B cell (primary cell): Measurements from ENCODE around the gene UMODL1. TPM values are rescaled to one million over a fixed set of nuclear protein-coding genes. Genes with fewer than 3 reads are reported as not detected.

ENCODE experiments used
- ATAC-seq: fragments of 200-7000 bp; cut with Tn5 transposase; one replicate; pipeline ENCODE4 v1.10.0; 2021; ENCODE audit warnings: low read depth, mild to moderate bottlenecking, moderate number of reproducible peaks, moderate library complexity
- CTCF ChIA-PET: fragments of 350-600 bp; sonication (Branson Sonifier 250); formaldehyde crosslinking; loops from one replicate; lab custom pipeline; 2021; ENCODE audit warnings: antibody characterized with exemption, inconsistent platforms; lab: Charles Lee
- POLR2A ChIA-PET: fragments of 350-600 bp; sonication (Branson Sonifier 250); formaldehyde crosslinking; loops from one replicate; lab custom pipeline; 2021; ENCODE audit warnings: antibody characterized with exemption; lab: Charles Lee
- DNase-seq: peaks from one replicate; pipeline ENCODE4 v3.0.0; 2013
- H2AFZ ChIP-seq: 2 replicates; pipeline ENCODE4 v1.6.1; 2012; ENCODE audit warnings: mild to moderate bottlenecking, low read depth, low read length; ENCODE audit not compliant: insufficient read depth, poor library complexity, severe bottlenecking
- H3K27ac ChIP-seq, 2 donors: 1 replicate in 1 of 2; 2 replicates in 1 of 2; pipeline ENCODE4 v1.5.1; 2012 to 2013; ENCODE audit warnings: low read length in 2 of 2, mild to moderate bottlenecking in 2 of 2, moderate library complexity in 1 of 2
- H3K27me3 ChIP-seq, 4 experiments: fragments of 200-600 bp in 1 of 4; sonication (generic) in 1 of 4; replicated peaks in 1 of 4; 1 replicate in 2 of 4; 2 replicates in 2 of 4; pipeline versions ENCODE4 v1.6.1 to v1.7.0; 2013 to 2016; ENCODE audit warnings: low read length in 3 of 4, mild to moderate bottlenecking in 2 of 4, mixed read lengths in 1 of 4, moderate library complexity in 1 of 4; ENCODE audit not compliant: insufficient read depth in 4 of 4, control insufficient read depth in 3 of 4; ENCODE audit errors: control extremely low read depth in 1 of 4
- H3K36me3 ChIP-seq, 2 experiments: replicated peaks in 1 of 2; 1 replicate in 1 of 2; 2 replicates in 1 of 2; pipeline versions ENCODE4 v1.6.1 to v1.7.1; 2013; ENCODE audit warnings: low read length in 1 of 2; ENCODE audit not compliant: insufficient read depth in 2 of 2, control insufficient read depth in 1 of 2; ENCODE audit errors: control extremely low read depth in 1 of 2, extremely low read depth in 1 of 2
- H3K4me1 ChIP-seq, 2 donors: fragments of 200-600 bp in 1 of 2; sonication (generic) in 1 of 2; 1 replicate in 1 of 2; 2 replicates in 1 of 2; pipeline versions ENCODE4 v1.5.1 to v1.6.1; 2013 to 2017; ENCODE audit warnings: low read length in 2 of 2; ENCODE audit not compliant: control insufficient read depth in 2 of 2, insufficient read depth in 2 of 2
- H3K4me2 ChIP-seq: replicated peaks from 2 replicates; pipeline ENCODE3; 2012; ENCODE audit warnings: mild to moderate bottlenecking, low read depth, low read length; ENCODE audit not compliant: poor library complexity, severe bottlenecking
- H3K4me3 ChIP-seq, 5 experiments: fragments of 200-600 bp in 1 of 5; sonication (generic) in 1 of 5; 1 replicate in 3 of 5; 2 replicates in 2 of 5; pipeline versions ENCODE4 v1.5.1 to v1.7.0; 2011 to 2016; ENCODE audit warnings: low read length in 4 of 5, mild to moderate bottlenecking in 4 of 5, low read depth in 2 of 5, control low read depth in 1 of 5, moderate library complexity in 1 of 5; ENCODE audit not compliant: insufficient read depth in 1 of 5; ENCODE audit errors: control extremely low read depth in 1 of 5, extremely low read depth in 1 of 5
- H3K79me2 ChIP-seq: fragments of 200-600 bp; sonication (generic); one replicate; pipeline ENCODE4 v1.6.0; 2016; ENCODE audit warnings: low read length; ENCODE audit not compliant: control insufficient read depth, insufficient read depth
- H3K9ac ChIP-seq: fragments of 200-600 bp; sonication (generic); 2 replicates; pipeline ENCODE4 v1.6.1; 2017; ENCODE audit warnings: mild to moderate bottlenecking, low read length, moderate library complexity
- H3K9me3 ChIP-seq, 3 donors: one replicate each; pipeline versions ENCODE4 v1.6.1 to v1.7.1; 2013; ENCODE audit warnings: low read length in 2 of 3; ENCODE audit not compliant: control insufficient read depth in 2 of 3, insufficient read depth in 1 of 3; ENCODE audit errors: control extremely low read depth in 1 of 3
- H4K20me1 ChIP-seq: 2 replicates; pipeline ENCODE4 v1.6.0; 2012; ENCODE audit warnings: mild to moderate bottlenecking, low read length; ENCODE audit not compliant: insufficient read depth, control insufficient read depth, poor library complexity, severe bottlenecking
- H3K27ac Mint-ChIP-seq: one replicate; pipeline ENCODE4 v1.8.0; 2021; ENCODE audit warnings: mixed read lengths
- H3K27me3 Mint-ChIP-seq: one replicate; pipeline ENCODE4 v1.8.0; 2021; ENCODE audit warnings: mixed read lengths
- H3K4me1 Mint-ChIP-seq: one replicate; pipeline ENCODE4 v1.8.0; 2021; ENCODE audit warnings: mixed read lengths
- H3K4me3 Mint-ChIP-seq: one replicate; pipeline ENCODE4 v1.8.0; 2021; ENCODE audit warnings: mixed read lengths
- H3K9me3 Mint-ChIP-seq: one replicate; pipeline ENCODE4 v1.8.0; 2022; ENCODE audit warnings: mixed read lengths; ENCODE audit not compliant: insufficient read depth
- CTCF ChIP-seq: fragments of 200-600 bp; IDR thresholded peaks from one replicate; pipeline ENCODE4 v1.8.0; 2022; ENCODE audit warnings: antibody characterized with exemption, mild to moderate bottlenecking
- EZH2 ChIP-seq: IDR thresholded peaks from 2 replicates; pipeline ENCODE4 v1.6.1; 2012; ENCODE audit warnings: borderline replicate concordance, low read depth, mild to moderate bottlenecking, moderate library complexity, low read length; ENCODE audit not compliant: insufficient read depth, poor library complexity, severe bottlenecking
- WGBS: methylation state at CpG from one replicate; pipeline ENCODE4 v1.1.5; 2013; ENCODE audit warnings: missing lambda C conversion rate; ENCODE audit not compliant: insufficient coverage; 5-methylcytosine and 5-hydroxymethylcytosine counted together
- intact Hi-C: fragments of 100-400 bp; cut with micrococcal nuclease; formaldehyde crosslinking; loops from one replicate; pipeline ENCODE4 v1.10.0; 2022
- polyA plus RNA-seq: library from polyadenylated mRNA; depleted of rRNA; stranded (reverse); fragments of >200 nt; gene quantifications from 2 replicates; pipeline ENCODE4 v1.2.3, GENCODE V29; 2012
- total RNA-seq, 2 donors: library from RNA; stranded (reverse); fragments of 120-200 nt in 1 of 2; gene quantifications; 1 replicate in 1 of 2; 2 replicates in 1 of 2; pipeline versions ENCODE4 v1.2.3 to v1.2.4, GENCODE V29; 2013 to 2022

Gene UMODL1
- total and polyA plus RNA-seq, 2 donors (not counting 1 experiment from before 2014, with no cell fraction given), result 0.10 to 0.49 TPM

- no peaks in the 10 kb centered on the region for H3K79me2 ChIP-seq
- CTCF ChIA-PET, result interaction anchor here (0.9 to 1.0 kb wide), 2 partner anchors 15 to 84 kb away, joined by 3 to 4 read pairs; no protein-coding TSS in a partner anchor
- no peak overlapping the region for H3K9ac ChIP-seq
- Mint-ChIP-seq H3K9me3 (no peaks in the 10 kb centered on the region), H3K4me1 (peaks cover 7% of the 10 kb centered on the region), H3K27me3 (peaks cover 12% of the 10 kb centered on the region), H3K27ac (no peak overlapping the region), H3K4me3 (no peak overlapping the region)
- POLR2A ChIA-PET, result no interaction called here
- TF ChIP-seq EZH2, result no peak
- no peak for TF ChIP-seq CTCF
- peaks cover 4 to 8% of the 10 kb centered on the region in 2 donors for H3K4me1 ChIP-seq
- H3K27me3 ChIP-seq, result peaks cover 0 to 9% (median 1%) of the 10 kb centered on the region in 4 experiments
- H3K4me2 ChIP-seq, result no peak overlapping the region
- no peaks in the 10 kb centered on the region for H3K36me3 ChIP-seq
- H4K20me1 ChIP-seq, result no peaks in the 10 kb centered on the region
- WGBS, result 61% methylated on average over 7 of the region's 8 CpGs
- H3K4me3 ChIP-seq, result no peak overlapping the region
- H2AFZ ChIP-seq, result no peak overlapping the region
- intact Hi-C loops, result no loop called here
- no peak overlapping the region for H3K27ac ChIP-seq
- DNase-seq, result no peak
- peaks cover 0 to 17% (median 0%) of the 10 kb centered on the region in 3 donors for H3K9me3 ChIP-seq
- no peak for ATAC-seq
These were observed 21.7 kb downstream of the UMODL1 start for GRCh38 chr21:42092771-42093170.

GRCh38 chr21:42093186-42093585 is 22.1 kb downstream of the UMODL1 start:
- H3K4me3 Mint-ChIP-seq, result no peak overlapping the region
- H3K27ac ChIP-seq, result no peak overlapping the region
- intact Hi-C loops, result no loop called here
- H3K27ac Mint-ChIP-seq, result no peak overlapping the region
- POLR2A ChIA-PET, result no interaction called here
- H3K27me3 ChIP-seq, result peaks cover 0 to 9% (median 1%) of the 10 kb centered on the region in 4 experiments
- H3K9ac ChIP-seq, result no peak overlapping the region
- no peaks in the 10 kb centered on the region for H3K36me3 ChIP-seq
- DNase-seq, result no peak
- H3K27me3 Mint-ChIP-seq, result peaks cover 14% of the 10 kb centered on the region
- 94% methylated on average over 9 of the region's 9 CpGs for WGBS
- H3K79me2 ChIP-seq, result no peaks in the 10 kb centered on the region
- peaks cover 4 to 8% of the 10 kb centered on the region in 2 donors for H3K4me1 ChIP-seq
- H4K20me1 ChIP-seq, result no peaks in the 10 kb centered on the region
- CTCF ChIA-PET, result interaction anchor here (0.9 to 1.3 kb wide), 3 partner anchors 14 to 85 kb away, joined by 3 to 4 read pairs (median 3); no protein-coding TSS in a partner anchor
- H3K4me1 Mint-ChIP-seq, result peaks cover 11% of the 10 kb centered on the region
- ATAC-seq, result no peak
- H2AFZ ChIP-seq, result no peak overlapping the region
- H3K4me2 ChIP-seq, result no peak overlapping the region
- TF ChIP-seq EZH2 (no peak), CTCF (no peak)
- no peak overlapping the region for H3K4me3 ChIP-seq
- H3K9me3 Mint-ChIP-seq, result no peaks in the 10 kb centered on the region
- H3K9me3 ChIP-seq, result peaks cover 0 to 17% (median 0%) of the 10 kb centered on the region in 3 donors
